HepG2 (cell line): Measurements from ENCODE around the gene SLC2A2. TPM values are rescaled to one million over a fixed set of nuclear protein-coding genes. Genes with fewer than 3 reads are reported as not detected.

Source experiments
- CSRNP1 ChIP-seq: sonication (generic); formaldehyde crosslinking; IDR thresholded peaks from 2 replicates; pipeline ENCODE4 v1.8.1; 2023; ENCODE audit warnings: mild to moderate bottlenecking, missing genetic modification reagents
- FOSL2 ChIP-seq: sonication (generic); formaldehyde crosslinking; IDR thresholded peaks from 2 replicates; pipeline ENCODE4 v1.4.0; 2020; ENCODE audit warnings: missing genetic modification reagents
- HIC2 ChIP-seq: sonication (generic); formaldehyde crosslinking; IDR thresholded peaks from 2 replicates; pipeline ENCODE4 v1.9.0; 2022; ENCODE audit warnings: low read depth, missing genetic modification reagents
- HMG20B ChIP-seq: conservative IDR thresholded peaks from 2 replicates; pipeline ENCODE4 v1.6.1; 2016; ENCODE audit warnings: missing genetic modification reagents, missing compliant biosample characterization
- HNF1A ChIP-seq, 2 experiments: sonication (generic) in 1 of 2; formaldehyde crosslinking in 1 of 2; IDR thresholded peaks; 2 replicates each; pipeline versions ENCODE4 v1.4.0 to v1.6.1; 2016 to 2020; ENCODE audit warnings: borderline replicate concordance in 1 of 2, low read depth in 1 of 2, mild to moderate bottlenecking in 1 of 2, missing genetic modification reagents in 1 of 2
- KMT2B ChIP-seq: IDR thresholded peaks from 2 replicates; pipeline ENCODE4 v1.6.1; 2016; ENCODE audit warnings: missing genetic modification reagents, missing compliant biosample characterization
- MAX ChIP-seq: IDR thresholded peaks from 2 replicates; pipeline ENCODE4 v1.6.1; 2012; ENCODE audit warnings: inconsistent platforms
- MBD4 ChIP-seq: IDR thresholded peaks from 2 replicates; pipeline ENCODE4 v1.6.1; 2012; ENCODE audit warnings: low read length, inconsistent platforms, borderline replicate concordance
- NFYC ChIP-seq: IDR thresholded peaks from 2 replicates; pipeline ENCODE4 v1.6.1; 2016; ENCODE audit warnings: missing genetic modification reagents, missing compliant biosample characterization
- PCBP2 ChIP-seq: fragments of 200-400 bp; formaldehyde crosslinking; optimal IDR thresholded peaks from 2 replicates; pipeline ENCODE3; 2018; ENCODE audit warnings: low read length, low read depth; ENCODE audit not compliant: poor library complexity, severe bottlenecking
- RAD51 ChIP-seq: fragments of 450-650 bp; IDR thresholded peaks from 2 replicates; pipeline ENCODE4 v1.6.1; 2016; ENCODE audit warnings: borderline replicate concordance
- RNF2 ChIP-seq: fragments of 450-650 bp; conservative IDR thresholded peaks from 2 replicates; pipeline ENCODE4 v1.6.1; 2016; ENCODE audit warnings: low read depth
- SP5 ChIP-seq: IDR thresholded peaks from 2 replicates; pipeline ENCODE4 v1.6.1; 2016; ENCODE audit warnings: low read depth, borderline replicate concordance
- TBL1XR1 ChIP-seq: fragments of 150-350 bp; IDR thresholded peaks from 2 replicates; pipeline ENCODE4 v1.6.1; 2014; ENCODE audit warnings: borderline replicate concordance, low read length; ENCODE audit not compliant: partially characterized antibody
- ZBTB7B ChIP-seq: sonication (generic); formaldehyde crosslinking; IDR thresholded peaks from 2 replicates; pipeline ENCODE4 v1.4.0; 2020; ENCODE audit warnings: missing genetic modification reagents
- ZNF143 ChIP-seq: sonication (generic); formaldehyde crosslinking; IDR thresholded peaks from 2 replicates; pipeline ENCODE4 v1.4.0; 2020; ENCODE audit warnings: missing genetic modification reagents
- ZNF225 ChIP-seq: sonication (generic); formaldehyde crosslinking; IDR thresholded peaks from 2 replicates; pipeline ENCODE4 v1.4.0; 2020; ENCODE audit warnings: mild to moderate bottlenecking, missing genetic modification reagents
- ZNF292 ChIP-seq: sonication (generic); formaldehyde crosslinking; IDR thresholded peaks from 2 replicates; pipeline ENCODE4 v1.8.1; 2022; ENCODE audit warnings: mild to moderate bottlenecking, low read depth, missing genetic modification reagents, borderline replicate concordance
- ZNF383 ChIP-seq: sonication (generic); formaldehyde crosslinking; IDR thresholded peaks from 2 replicates; pipeline ENCODE4 v1.4.0; 2020; ENCODE audit warnings: missing genetic modification reagents, mild to moderate bottlenecking, borderline replicate concordance
- ZNF557 ChIP-seq: sonication (generic); formaldehyde crosslinking; IDR thresholded peaks from 2 replicates; pipeline ENCODE4 v1.4.0; 2020; ENCODE audit warnings: missing genetic modification reagents
- ZSCAN30 ChIP-seq: sonication (generic); formaldehyde crosslinking; IDR thresholded peaks from 2 replicates; pipeline ENCODE4 v1.5.0; 2020; ENCODE audit warnings: mild to moderate bottlenecking, missing genetic modification reagents
- polyA plus RNA-seq, 8 experiments: library from polyadenylated mRNA; depleted of rRNA in 3 of 8; stranded (reverse) in 7 of 8; unstranded in 1 of 8; fragments of >200 nt; fragmentation: Illumina TruSeq in 4 of 8; extraction: Trizol in 4 of 8; gene quantifications; 2 replicates each; pipeline versions ENCODE4 v1.2.1 to v1.2.3, GENCODE V29; 2011 to 2016; ENCODE audit warnings: low read depth in 4 of 8, missing spikeins in 1 of 8, mixed read lengths in 1 of 8; ENCODE audit not compliant: insufficient read depth in 1 of 8
- total RNA-seq, 5 experiments: library from RNA; depleted of rRNA; stranded (reverse); fragments of >200 nt; fragmentation: Illumina TruSeq; extraction: Trizol; gene quantifications; 2 replicates each; pipeline ENCODE4 v1.2.3, GENCODE V29; 2016; ENCODE audit warnings: low read depth in 1 of 5

Gene SLC2A2
- total and polyA plus RNA-seq, 2 of the 13 experiments (the other 11 are each of a cell fraction or from before 2014, with no cell fraction given), result 19.5 to 23.2 TPM

DNA sequence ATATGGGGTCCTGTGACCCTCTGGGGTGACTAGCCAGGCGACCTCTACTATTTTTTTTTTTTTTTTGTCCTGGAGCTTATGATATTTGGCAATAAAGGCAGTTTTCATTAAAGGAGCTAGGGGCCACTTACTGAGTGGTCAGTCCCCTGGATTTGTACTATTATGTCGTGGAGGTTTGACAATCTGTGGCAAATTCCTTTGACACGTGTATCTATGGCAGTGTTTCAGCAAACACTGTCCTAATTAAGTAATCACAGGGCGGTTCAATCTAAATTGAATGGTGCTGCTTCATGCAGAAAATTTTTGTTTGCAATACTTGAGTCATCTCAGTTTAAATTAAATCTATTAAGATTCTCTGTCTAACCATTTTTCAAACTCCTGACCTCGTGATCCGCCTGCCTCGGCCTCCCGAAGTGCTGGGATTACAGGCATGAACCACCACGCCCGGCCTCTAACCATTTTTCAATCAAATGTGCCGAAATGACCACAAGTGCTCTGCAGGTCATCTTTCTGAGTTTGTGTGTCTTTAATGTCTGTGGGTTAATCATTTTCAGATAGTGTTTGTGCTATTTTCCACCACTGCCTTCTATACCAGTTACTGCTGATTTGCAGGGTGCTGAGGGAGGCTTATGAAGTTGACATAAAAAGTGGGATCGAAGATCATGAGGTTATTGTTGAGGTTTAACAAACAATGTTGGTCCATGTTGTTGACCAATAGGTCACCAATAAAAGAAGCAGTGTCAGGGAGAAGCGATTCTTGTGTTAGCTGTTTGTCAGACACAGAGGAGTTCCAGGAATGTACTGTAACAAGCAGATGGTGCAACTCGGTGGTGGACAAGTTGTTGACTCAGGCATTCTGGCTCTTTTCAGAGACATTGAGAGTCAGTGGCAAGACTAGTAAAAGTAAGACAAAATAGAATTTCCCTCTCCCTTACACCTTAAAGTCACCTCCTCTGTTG, 18.6 kb upstream of the SLC2A2 start (continued):
- TF ChIP-seq ZNF292 (peak; percentile 83; the same call in 1 of the 2 replicates), ZNF143 (CRISPR knock-in tag) (0 out of 2 replicates have a peak, but pooled peaks have one; percentile 43), FOSL2 (CRISPR knock-in tag) (peak; percentile 96), MBD4 (peak; percentile 85; the same call in 1 of the 2 replicates), RAD51 (no peak), RNF2 (no peak), CSRNP1 (CRISPR knock-in tag) (peak; percentile 65; the same call in 1 of the 2 replicates), TBL1XR1 (peak; percentile 90), ZBTB7B (CRISPR knock-in tag) (peak; percentile 69), MAX (peak; percentile 82; the same call in 1 of the 2 replicates), SP5 (CRISPR knock-in tag) (peak; percentile 90), ZNF383 (0 out of 2 replicates have a peak, but pooled peaks have one; percentile 53), ZNF557 (CRISPR knock-in tag) (no peak), HNF1A (IDR thresholded peaks at IDR 0.05; ENCODE audit: low read depth) (peak; percentile 97), HNF1A (CRISPR knock-in tag; IDR thresholded peaks at IDR 0.05; ENCODE audit: borderline replicate concordance) (peak; percentile 99), KMT2B (CRISPR knock-in tag) (peak; percentile 67), HIC2 (peak; percentile 71; the same call in 1 of the 2 replicates), PCBP2 (no peak), ZNF225 (no peak; the same call in 1 of the 2 replicates), NFYC (CRISPR knock-in tag) (0 out of 2 replicates have a peak, but pooled peaks have one; percentile 49), ZSCAN30 (CRISPR knock-in tag) (no peak), HMG20B (CRISPR knock-in tag) (peak; percentile 95)
